ENCODE results near the gene USP7. TPM values are rescaled to one million over a fixed set of nuclear protein-coding genes. Genes with fewer than 3 reads are reported as not detected.
"Not testable (repeated sequence)": the region's sequence is repeated elsewhere in the genome, so short reads cannot be mapped to it uniquely, and the experiment has no call there.

Gene USP7
- total RNA-seq, 1 donor from 2014 or later = 55.3 TPM

GRCh38 chr16:8880839-8881510 lies 82.7 kb downstream of the USP7 start:
- intact Hi-C loops (cut with DNase I) = loop anchor here (1.0 to 5.0 kb wide), 3 partner anchors 84 to 314 kb away; partner anchors contain the start of genes PMM2 and TMEM186
- Histone ChIP-seq H3K4me3 (no peak overlapping the region), H3K27ac (no peak overlapping the region), H3K4me1 (peaks cover 0 to 4% of the 10 kb centered on the region in 2 donors), H3K36me3 (no peaks in the 10 kb centered on the region), H3K27me3 (no peaks in the 10 kb centered on the region), H3K9me3 (no peaks in the 10 kb centered on the region)
- TF ChIP-seq CTCF (IDR thresholded peaks at IDR 0.05) = no peak
- DNase-seq (ENCODE audit: low spot score in 2 of 2) = no peak

GRCh38 chr16:8878523-8878911 lies 85.2 kb downstream of the USP7 start:
- intact Hi-C loops (cut with DNase I) = no loop called here
- TF ChIP-seq CTCF (IDR thresholded peaks at IDR 0.05) = no peak
- no peak overlapping the region for H3K4me3 ChIP-seq
- no peaks in the 10 kb centered on the region for H3K9me3 ChIP-seq
- no peaks in the 10 kb centered on the region for H3K4me1 ChIP-seq
- no peaks in the 10 kb centered on the region for H3K27me3 ChIP-seq
- DNase-seq (ENCODE audit: low spot score in 2 of 2) = no peak
- no peak overlapping the region for H3K27ac ChIP-seq
- H3K36me3 ChIP-seq = no peaks in the 10 kb centered on the region

- no peaks in the 10 kb centered on the region for H3K9me3 ChIP-seq
- no peak for TF ChIP-seq CTCF (IDR thresholded peaks at IDR 0.05)
- H3K27ac ChIP-seq = no peak overlapping the region
- no peak for DNase-seq (ENCODE audit: low spot score in 2 of 2)
- intact Hi-C loops (cut with DNase I) = no loop called here
- H3K27me3 ChIP-seq = no peaks in the 10 kb centered on the region
- no peak overlapping the region for H3K4me3 ChIP-seq
- no peaks in the 10 kb centered on the region for H3K4me1 ChIP-seq
- no peaks in the 10 kb centered on the region for H3K36me3 ChIP-seq
Observed at GRCh38 chr16:8877894-8878522, 85.7 kb downstream of the USP7 start.

GRCh38 chr16:8875317-8875716 lies 88.4 kb downstream of the USP7 start:
- intact Hi-C loops (cut with DNase I); H3K36me3 ChIP-seq; H3K9me3 ChIP-seq; H3K4me3 ChIP-seq; DNase-seq (ENCODE audit: low spot score in 2 of 2); H3K4me1 ChIP-seq; H3K27ac ChIP-seq; H3K27me3 ChIP-seq: not testable (repeated sequence)

GRCh38 chr16:8874388-8874787 lies 89.3 kb downstream of the USP7 start:
- intact Hi-C loops (cut with DNase I) = no loop called here
- H3K36me3 ChIP-seq = no peaks in the 10 kb centered on the region
- H3K27me3 ChIP-seq = no peaks in the 10 kb centered on the region

GRCh38 chr16:8873866-8874195 lies 89.9 kb downstream of the USP7 start:
- H3K9me3 ChIP-seq; H3K27ac ChIP-seq; H3K36me3 ChIP-seq; intact Hi-C loops (cut with DNase I); H3K27me3 ChIP-seq; H3K4me3 ChIP-seq; DNase-seq (ENCODE audit: low spot score in 2 of 2): not testable (repeated sequence)
- peaks cover 0 to 14% of the 10 kb centered on the region in 2 donors for H3K4me1 ChIP-seq

More at GRCh38 chr16:8874388-8874787, 89.3 kb downstream of the USP7 start:
- no peak for TF ChIP-seq CTCF (IDR thresholded peaks at IDR 0.05)
- H3K27ac ChIP-seq = no peak overlapping the region
- no peaks in the 10 kb centered on the region for H3K9me3 ChIP-seq
- no peak overlapping the region for H3K4me3 ChIP-seq
- no peak for DNase-seq (ENCODE audit: low spot score in 2 of 2)
- peaks cover 0 to 11% of the 10 kb centered on the region in 2 donors for H3K4me1 ChIP-seq

All from ascending aorta (tissue), 2 donors.